ENCODE data around the gene HIC1. TPM values are rescaled to one million over a fixed set of nuclear protein-coding genes. Genes with fewer than 3 reads are reported as not detected.

HIC1 gene
- total RNA-seq, 1 experiment from 2014 or later: 0.59 TPM

DNA sequence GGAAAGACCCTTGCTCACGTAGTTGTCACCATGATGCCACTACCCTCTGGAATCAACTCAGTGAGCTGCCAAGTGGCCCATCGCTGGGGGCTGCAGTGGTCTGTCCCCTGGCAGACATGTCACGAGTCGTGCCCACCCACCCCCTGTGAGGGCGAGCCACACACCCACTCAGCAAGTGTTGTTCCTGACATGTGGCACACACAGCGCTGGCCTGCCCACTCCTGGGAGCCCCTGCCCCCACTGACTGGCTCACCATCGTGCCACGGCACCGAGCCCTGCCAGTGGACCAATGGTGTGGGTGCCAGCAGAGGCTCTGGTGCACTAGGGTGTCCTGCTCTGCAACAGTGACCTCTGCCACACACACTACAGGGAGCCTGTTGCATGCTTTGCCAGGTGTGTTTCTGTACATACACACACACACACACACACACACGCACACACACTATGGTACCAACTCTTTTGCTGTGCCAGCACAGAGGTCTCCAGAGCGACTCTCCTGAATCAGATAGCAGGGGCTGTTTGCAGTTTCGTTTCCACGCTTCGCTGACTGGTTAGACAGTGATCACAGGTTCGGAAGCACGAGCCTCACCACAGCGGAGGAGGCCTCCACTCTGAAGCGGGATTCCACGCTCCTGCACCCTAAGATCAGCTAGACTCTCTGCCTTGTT, 37.5 kb upstream of the HIC1 start:
- ChIA-PET POLR2A (no interaction called here), CTCF (no interaction called here)
- no TSS peak for BruUV-seq (replicated peaks)
- H3K36me3 Mint-ChIP-seq (ENCODE audit: insufficient read depth, unreplicated experiment): no peaks in the 10 kb centered on the region
- TF ChIP-seq, protein P1, sequence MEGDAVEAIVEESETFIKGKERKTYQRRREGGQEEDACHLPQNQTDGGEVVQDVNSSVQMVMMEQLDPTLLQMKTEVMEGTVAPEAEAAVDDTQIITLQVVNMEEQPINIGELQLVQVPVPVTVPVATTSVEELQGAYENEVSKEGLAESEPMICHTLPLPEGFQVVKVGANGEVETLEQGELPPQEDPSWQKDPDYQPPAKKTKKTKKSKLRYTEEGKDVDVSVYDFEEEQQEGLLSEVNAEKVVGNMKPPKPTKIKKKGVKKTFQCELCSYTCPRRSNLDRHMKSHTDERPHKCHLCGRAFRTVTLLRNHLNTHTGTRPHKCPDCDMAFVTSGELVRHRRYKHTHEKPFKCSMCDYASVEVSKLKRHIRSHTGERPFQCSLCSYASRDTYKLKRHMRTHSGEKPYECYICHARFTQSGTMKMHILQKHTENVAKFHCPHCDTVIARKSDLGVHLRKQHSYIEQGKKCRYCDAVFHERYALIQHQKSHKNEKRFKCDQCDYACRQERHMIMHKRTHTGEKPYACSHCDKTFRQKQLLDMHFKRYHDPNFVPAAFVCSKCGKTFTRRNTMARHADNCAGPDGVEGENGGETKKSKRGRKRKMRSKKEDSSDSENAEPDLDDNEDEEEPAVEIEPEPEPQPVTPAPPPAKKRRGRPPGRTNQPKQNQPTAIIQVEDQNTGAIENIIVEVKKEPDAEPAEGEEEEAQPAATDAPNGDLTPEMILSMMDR (IDR thresholded peaks at IDR 0.05; ENCODE audit: insufficient read depth in 1 of 2, low read depth in 1 of 2, low read length in 1 of 2, severe bottlenecking in 1 of 2, unreplicated experiment in 1 of 2): no peak
- DNase-seq: no peak
- no peak overlapping the region for H3K4me3 ChIP-seq (ENCODE audit: low read depth, low read length)
- H3K9me3 Mint-ChIP-seq (ENCODE audit: unreplicated experiment): peaks cover 6% of the 10 kb centered on the region
- H3K4me3 Mint-ChIP-seq (ENCODE audit: unreplicated experiment): no peak overlapping the region
- H3K27me3 ChIP-seq (replicated peaks; ENCODE audit: control insufficient read depth, insufficient read depth, low read length): peaks cover 2% of the 10 kb centered on the region; the same call in 1 of the 2 replicates
- H3K27ac Mint-ChIP-seq (ENCODE audit: unreplicated experiment): no peak overlapping the region
- peaks cover 13% of the 10 kb centered on the region for H3K27me3 Mint-ChIP-seq (ENCODE audit: insufficient read depth, unreplicated experiment)
- intact Hi-C loops (cut with micrococcal nuclease; ENCODE audit: unreplicated experiment): no loop called here
- H3K4me1 ChIP-seq: no peaks in the 10 kb centered on the region
- no peaks in the 10 kb centered on the region for H3K36me3 ChIP-seq (ENCODE audit: control insufficient read depth, insufficient read depth, low read length)
- no peaks in the 10 kb centered on the region for H3K4me1 Mint-ChIP-seq (ENCODE audit: low read depth, unreplicated experiment)
- 0 out of 2 replicates have a peak, but pooled peaks cover 8% of the 10 kb centered on the region for H3K9me3 ChIP-seq

DNA sequence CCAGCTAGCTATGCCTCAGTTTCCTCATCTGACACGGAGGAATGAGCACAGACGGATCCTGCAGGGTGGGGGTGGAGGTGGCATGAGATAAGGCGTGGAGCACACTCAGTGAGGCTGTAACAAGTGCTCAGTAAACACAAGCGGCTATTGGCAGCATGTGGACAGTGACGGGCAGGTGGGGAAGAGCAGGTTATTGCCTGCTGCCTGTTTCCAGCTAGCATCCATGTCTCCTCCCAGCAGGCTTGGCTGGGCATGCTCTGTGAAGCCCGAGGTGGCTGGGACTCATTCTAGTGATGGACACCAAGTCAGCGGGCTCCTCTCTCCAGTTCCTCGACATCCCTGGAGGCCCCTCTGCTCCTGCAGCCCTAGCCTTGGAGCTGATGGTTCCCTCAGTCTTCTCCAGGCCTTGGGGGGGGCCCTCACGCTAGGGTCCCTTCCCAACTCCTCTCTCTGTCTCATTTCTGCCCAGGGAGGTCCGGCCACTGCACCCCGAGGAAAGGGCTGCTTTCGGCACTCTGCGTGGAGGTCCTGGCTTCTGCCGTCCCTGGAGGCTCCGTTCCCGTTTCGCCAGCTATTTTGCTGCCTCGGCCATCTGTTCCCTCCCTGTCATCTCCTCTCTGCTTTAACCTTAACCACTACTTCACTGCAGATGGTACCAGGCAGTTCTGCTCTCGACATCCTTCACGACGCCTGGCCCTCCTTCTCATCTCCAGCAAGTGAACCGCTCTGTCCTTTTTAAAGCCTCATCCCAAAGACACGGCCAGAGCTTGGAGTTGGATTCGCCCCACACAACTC, 36.0 kb upstream of the HIC1 start:
- no peaks in the 10 kb centered on the region for H3K36me3 ChIP-seq (ENCODE audit: control insufficient read depth, insufficient read depth, low read length)
- intact Hi-C loops (cut with micrococcal nuclease; ENCODE audit: unreplicated experiment): no loop called here
- Mint-ChIP-seq H3K4me1 (ENCODE audit: low read depth, unreplicated experiment) (no peaks in the 10 kb centered on the region), H3K9me3 (ENCODE audit: unreplicated experiment) (no peaks in the 10 kb centered on the region), H3K27ac (ENCODE audit: unreplicated experiment) (no peak overlapping the region), H3K36me3 (ENCODE audit: insufficient read depth, unreplicated experiment) (peaks cover 1% of the 10 kb centered on the region), H3K27me3 (ENCODE audit: insufficient read depth, unreplicated experiment) (peaks cover 13% of the 10 kb centered on the region), H3K4me3 (ENCODE audit: unreplicated experiment) (no peak overlapping the region)
- H3K9me3 ChIP-seq: 0 out of 2 replicates have a peak, but pooled peaks cover 6% of the 10 kb centered on the region
- H3K4me3 ChIP-seq (ENCODE audit: low read depth, low read length): no peak overlapping the region
- CTCF ChIA-PET: interaction anchor here (2.4 kb wide), 1 partner anchor 110 kb away, joined by 11 read pairs; no protein-coding TSS in a partner anchor
- BruUV-seq (replicated peaks): no TSS peak
- TF ChIP-seq, protein P1 (IDR thresholded peaks at IDR 0.05; ENCODE audit: insufficient read depth in 1 of 2, low read depth in 1 of 2, low read length in 1 of 2, severe bottlenecking in 1 of 2, unreplicated experiment in 1 of 2): no peak
- POLR2A ChIA-PET: interaction anchor here (0.6 kb wide), 1 partner anchor 16 kb away, joined by 7 read pairs; no protein-coding TSS in a partner anchor
- no peak for DNase-seq
- H3K4me1 ChIP-seq: peaks cover 3% of the 10 kb centered on the region; the same call in 1 of the 2 replicates
- H3K27me3 ChIP-seq (replicated peaks; ENCODE audit: control insufficient read depth, insufficient read depth, low read length): peaks cover 2% of the 10 kb centered on the region; the same call in 1 of the 2 replicates

DNA sequence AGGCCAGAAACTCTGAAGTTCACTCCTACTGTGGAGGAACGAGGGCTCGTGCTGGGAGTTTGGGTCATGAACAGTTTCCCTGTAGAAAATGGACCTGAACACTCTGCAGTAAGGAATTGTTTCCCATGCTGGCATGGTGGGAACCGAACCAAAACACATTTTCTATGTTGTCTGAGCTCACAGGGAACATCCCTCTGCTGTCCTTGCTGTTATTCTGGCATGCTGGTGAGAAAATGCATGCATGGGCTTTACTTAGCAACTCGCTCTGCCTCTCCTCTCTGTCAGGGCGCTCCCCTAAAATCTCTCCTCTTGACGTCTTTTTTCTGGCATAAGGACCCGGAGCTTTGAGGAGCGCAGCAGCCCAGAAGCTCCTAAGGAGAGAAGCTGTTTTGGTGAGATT, 35.2 kb upstream of the HIC1 start:
- no peak for DNase-seq
- intact Hi-C loops (cut with micrococcal nuclease; ENCODE audit: unreplicated experiment): no loop called here
- H3K36me3 ChIP-seq (ENCODE audit: control insufficient read depth, insufficient read depth, low read length): no peaks in the 10 kb centered on the region
- H3K4me3 Mint-ChIP-seq (ENCODE audit: unreplicated experiment): no peak overlapping the region
- TF ChIP-seq, protein P1 (IDR thresholded peaks at IDR 0.05; ENCODE audit: insufficient read depth in 1 of 2, low read depth in 1 of 2, low read length in 1 of 2, severe bottlenecking in 1 of 2, unreplicated experiment in 1 of 2): no peak
- BruUV-seq (replicated peaks): no TSS peak
- no peaks in the 10 kb centered on the region for H3K4me1 Mint-ChIP-seq (ENCODE audit: low read depth, unreplicated experiment)
- no peak overlapping the region for H3K27ac Mint-ChIP-seq (ENCODE audit: unreplicated experiment)
- H3K4me3 ChIP-seq (ENCODE audit: low read depth, low read length): no peak overlapping the region
- H3K9me3 ChIP-seq: no peaks in the 10 kb centered on the region
- H3K9me3 Mint-ChIP-seq (ENCODE audit: unreplicated experiment): no peaks in the 10 kb centered on the region
- POLR2A ChIA-PET: interaction anchor here (0.6 kb wide), 1 partner anchor 16 kb away, joined by 7 read pairs; no protein-coding TSS in a partner anchor
- peaks cover 13% of the 10 kb centered on the region for H3K27me3 Mint-ChIP-seq (ENCODE audit: insufficient read depth, unreplicated experiment)
- H3K36me3 Mint-ChIP-seq (ENCODE audit: insufficient read depth, unreplicated experiment): peaks cover 6% of the 10 kb centered on the region
- CTCF ChIA-PET: interaction anchor here (2.4 kb wide), 1 partner anchor 111 kb away, joined by 11 read pairs; no protein-coding TSS in a partner anchor
- peaks cover 6% of the 10 kb centered on the region for H3K27me3 ChIP-seq (replicated peaks; ENCODE audit: control insufficient read depth, insufficient read depth, low read length)
- H3K4me1 ChIP-seq: peaks cover 11% of the 10 kb centered on the region; the same call in 1 of the 2 replicates

All from Caco-2 (cell line).